Upper lobe of left lung (tissue), 6 donors: ENCODE measurements around the gene CCR2. TPM values are rescaled to one million over a fixed set of nuclear protein-coding genes. Genes with fewer than 3 reads are reported as not detected.
A peak's percentile ranks its signal among the peaks of the same experiment; 100 is the strongest.

Source experiments
- ATAC-seq, 2 donors: fragments of 200-7000 bp; cut with Tn5 transposase; one replicate each; pipeline ENCODE4 v1.9.1; 2022; ENCODE audit warnings: mild to moderate bottlenecking in 2 of 2, moderate library complexity in 2 of 2; ENCODE audit not compliant: low FRiP score in 2 of 2
- DNase-seq, 2 donors: peaks; one replicate each; pipeline ENCODE4 v3.0.0-alpha.2; 2019 to 2020
- H3K27ac ChIP-seq, 4 donors: fragments of 200-600 bp; sonication (generic); one replicate each; pipeline ENCODE4 v1.5.1; 2016 to 2019
- H3K27me3 ChIP-seq, 4 donors: fragments of 200-600 bp; sonication (generic); one replicate each; pipeline ENCODE4 v1.5.1; 2017 to 2019
- H3K36me3 ChIP-seq, 4 donors: fragments of 200-600 bp; sonication (generic); one replicate each; pipeline ENCODE4 v1.5.1; 2016 to 2019
- H3K4me1 ChIP-seq, 4 donors: fragments of 200-600 bp; sonication (generic); one replicate each; pipeline ENCODE4 v1.5.1; 2018 to 2019
- H3K4me3 ChIP-seq, 4 donors: fragments of 200-600 bp; sonication (generic); one replicate each; pipeline ENCODE4 v1.5.1; 2017 to 2019; ENCODE audit warnings: mild to moderate bottlenecking in 2 of 4, moderate library complexity in 1 of 4
- H3K9me3 ChIP-seq, 4 donors: fragments of 200-600 bp; sonication (generic); one replicate each; pipeline ENCODE4 v1.5.1; 2018 to 2019
- EP300 ChIP-seq, 4 donors: sonication (generic); formaldehyde crosslinking; IDR thresholded peaks; one replicate each; pipeline ENCODE4 v1.5.1; 2017; ENCODE audit warnings: antibody characterized with exemption in 4 of 4, control low read depth in 2 of 4
- POLR2A ChIP-seq, 4 donors: fragments of 450-650 bp; IDR thresholded peaks; one replicate each; pipeline ENCODE4 v1.5.1; 2016 to 2017; ENCODE audit warnings: antibody characterized with exemption in 4 of 4, mild to moderate bottlenecking in 2 of 4
- POLR2AphosphoS5 ChIP-seq, 2 donors: sonication (generic); formaldehyde crosslinking; IDR thresholded peaks; one replicate each; pipeline ENCODE4 v1.5.1; 2017; ENCODE audit warnings: antibody characterized with exemption in 2 of 2
- WGBS, 2 donors: methylation state at CpG; one replicate each; pipeline ENCODE4 v1.1.5; 2017 to 2018; 5-methylcytosine and 5-hydroxymethylcytosine counted together
- total RNA-seq, 6 donors: library from RNA; depleted of rRNA in 4 of 6; stranded (reverse); fragments of >200 nt in 4 of 6; gene quantifications; one replicate each; pipeline versions ENCODE4 v1.1.0 to v1.2.1, GENCODE V29; 2016 to 2021
- TF ChIP-seq, protein P1 (sequence below), 6 experiments: fragments of 450-650 bp in 4 of 6; fragments of 200-600 bp in 2 of 6; sonication (generic) in 2 of 6; IDR thresholded peaks; one replicate each; pipeline ENCODE4 v1.5.1; 2016 to 2019; ENCODE audit warnings: antibody characterized with exemption in 6 of 6
- donor health status: DM: no; HTN: no; CAD: no; lungs with moderate emphysema.
- donor health status: DM: no; HTN: yes; CAD: no; lungs with severe emphysema.

Gene CCR2
- total RNA-seq, 6 donors from 2014 or later = 2.1 to 27.8 (median 6.6) TPM

GRCh38 chr3:46372492-46373359 is 18.8 kb downstream of the CCR2 start:
- ATAC-seq (no peak), DNase-seq (peak in 1 of 2 donors; percentile 20)
- H3K27ac ChIP-seq = no peak overlapping the region
- no peaks in the 10 kb centered on the region for H3K36me3 ChIP-seq
- peak overlapping the region in 2 of 4 donors; percentile 12 to 15 for H3K4me3 ChIP-seq
- TF ChIP-seq POLR2AphosphoS5 (IDR thresholded peaks at IDR 0.05) = no peak
- TF ChIP-seq, protein P1, sequence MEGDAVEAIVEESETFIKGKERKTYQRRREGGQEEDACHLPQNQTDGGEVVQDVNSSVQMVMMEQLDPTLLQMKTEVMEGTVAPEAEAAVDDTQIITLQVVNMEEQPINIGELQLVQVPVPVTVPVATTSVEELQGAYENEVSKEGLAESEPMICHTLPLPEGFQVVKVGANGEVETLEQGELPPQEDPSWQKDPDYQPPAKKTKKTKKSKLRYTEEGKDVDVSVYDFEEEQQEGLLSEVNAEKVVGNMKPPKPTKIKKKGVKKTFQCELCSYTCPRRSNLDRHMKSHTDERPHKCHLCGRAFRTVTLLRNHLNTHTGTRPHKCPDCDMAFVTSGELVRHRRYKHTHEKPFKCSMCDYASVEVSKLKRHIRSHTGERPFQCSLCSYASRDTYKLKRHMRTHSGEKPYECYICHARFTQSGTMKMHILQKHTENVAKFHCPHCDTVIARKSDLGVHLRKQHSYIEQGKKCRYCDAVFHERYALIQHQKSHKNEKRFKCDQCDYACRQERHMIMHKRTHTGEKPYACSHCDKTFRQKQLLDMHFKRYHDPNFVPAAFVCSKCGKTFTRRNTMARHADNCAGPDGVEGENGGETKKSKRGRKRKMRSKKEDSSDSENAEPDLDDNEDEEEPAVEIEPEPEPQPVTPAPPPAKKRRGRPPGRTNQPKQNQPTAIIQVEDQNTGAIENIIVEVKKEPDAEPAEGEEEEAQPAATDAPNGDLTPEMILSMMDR (IDR thresholded peaks at IDR 0.05) = peak; percentile 27 to 70 (median 58)
- no peaks in the 10 kb centered on the region for H3K27me3 ChIP-seq
- H3K9me3 ChIP-seq = no peaks in the 10 kb centered on the region
- WGBS, 2 donors = 82 to 84% methylated on average over 9 of the region's 9 CpGs
- H3K4me1 ChIP-seq = peaks cover 13 to 35% (median 23%) of the 10 kb centered on the region in 4 donors

- ATAC-seq = no peak
- Histone ChIP-seq H3K27ac (no peak overlapping the region), H3K36me3 (no peaks in the 10 kb centered on the region), H3K4me1 (peaks cover 14 to 28% (median 23%) of the 10 kb centered on the region in 4 donors), H3K27me3 (no peaks in the 10 kb centered on the region), H3K9me3 (no peaks in the 10 kb centered on the region), H3K4me3 (no peak overlapping the region)
- 91 to 92% methylated on average over 3 of the region's 3 CpGs for WGBS, 2 donors
- TF ChIP-seq POLR2A (IDR thresholded peaks at IDR 0.05) (no peak), POLR2AphosphoS5 (IDR thresholded peaks at IDR 0.05) (no peak), EP300 (IDR thresholded peaks at IDR 0.05) (no peak)
- TF ChIP-seq, protein P1 (IDR thresholded peaks at IDR 0.05) = no peak
- no peak for DNase-seq
Measured at GRCh38 chr3:46374755-46375154, 20.8 kb downstream of the CCR2 start.

GRCh38 chr3:46375218-46375617 is 21.3 kb downstream of the CCR2 start:
- TF ChIP-seq, protein P1 (IDR thresholded peaks at IDR 0.05) = no peak
- no peak for TF ChIP-seq EP300 (IDR thresholded peaks at IDR 0.05)
- TF ChIP-seq POLR2AphosphoS5 (IDR thresholded peaks at IDR 0.05) = no peak
- TF ChIP-seq POLR2A (IDR thresholded peaks at IDR 0.05) = no peak
- no peaks in the 10 kb centered on the region for H3K27me3 ChIP-seq
- no peak overlapping the region for H3K4me3 ChIP-seq
- H3K4me1 ChIP-seq = peaks cover 14 to 33% (median 22%) of the 10 kb centered on the region in 4 donors
- no peaks in the 10 kb centered on the region for H3K9me3 ChIP-seq
- WGBS, 2 donors = 76% methylated on average over 2 of the region's 2 CpGs
- ATAC-seq (no peak), DNase-seq (no peak)
- H3K27ac ChIP-seq = no peak overlapping the region
- no peaks in the 10 kb centered on the region for H3K36me3 ChIP-seq

GRCh38 chr3:46375814-46376213 is 21.9 kb downstream of the CCR2 start:
- peak in 1 of 2 donors; percentile 6 for DNase-seq
- Histone ChIP-seq H3K27me3 (no peaks in the 10 kb centered on the region), H3K4me3 (no peak overlapping the region), H3K36me3 (no peaks in the 10 kb centered on the region), H3K9me3 (no peaks in the 10 kb centered on the region), H3K4me1 (peaks cover 14 to 33% (median 24%) of the 10 kb centered on the region in 4 donors), H3K27ac (no peak overlapping the region)
- no peak for TF ChIP-seq POLR2A (IDR thresholded peaks at IDR 0.05)
- no peak for TF ChIP-seq EP300 (IDR thresholded peaks at IDR 0.05)
- TF ChIP-seq POLR2AphosphoS5 (IDR thresholded peaks at IDR 0.05) = no peak
- TF ChIP-seq, protein P1 (IDR thresholded peaks at IDR 0.05) = no peak
- no peak for ATAC-seq
- WGBS, 2 donors = 16 to 23% methylated on average over 2 of the region's 2 CpGs
